Midbrain (tissue), 1 donor: ENCODE data around the gene ZBTB40.

Experiments used
- DNase-seq: peaks from one replicate; lab custom pipeline; 2025; lab: John Stamatoyannopoulos, UW

Gene ZBTB40

GRCh38 chr1:22451702-22452480 is at the start of gene ZBTB40:
TSS of gene ZBTB40 (plus strand) at chr1:22451851. CDS start at chr1:22489949, 38,098 bp downstream.
- DNase-seq = peak; percentile 98

- no peak for DNase-seq
These were observed 49.1 kb upstream of the ZBTB40 start for GRCh38 chr1:22402356-22403053.

GRCh38 chr1:22404486-22404885 is 47.2 kb upstream of the ZBTB40 start:
- DNase-seq = no peak

- no peak for DNase-seq
These were observed 44.7 kb upstream of the ZBTB40 start for GRCh38 chr1:22406722-22407495.

- DNase-seq = no peak
These were observed 43.4 kb upstream of the ZBTB40 start for GRCh38 chr1:22408230-22408629.

GRCh38 chr1:22410401-22410800 is 41.2 kb upstream of the ZBTB40 start:
- no peak for DNase-seq

GRCh38 chr1:22410928-22411495 is 40.6 kb upstream of the ZBTB40 start:
- DNase-seq = no peak

GRCh38 chr1:22411589-22411988 is 40.1 kb upstream of the ZBTB40 start:
- no peak for DNase-seq

- DNase-seq = no peak
These were observed 38.5 kb upstream of the ZBTB40 start for GRCh38 chr1:22412932-22413727.

- DNase-seq = no peak
These were observed 37.9 kb upstream of the ZBTB40 start for GRCh38 chr1:22413799-22414198.

GRCh38 chr1:22414244-22414751 is 37.4 kb upstream of the ZBTB40 start:
- no peak for DNase-seq

GRCh38 chr1:22415489-22415888 is 36.2 kb upstream of the ZBTB40 start:
- no peak for DNase-seq

GRCh38 chr1:22416555-22417454 is 34.8 kb upstream of the ZBTB40 start:
- peak; percentile 77 for DNase-seq

- no peak for DNase-seq
These were observed 34.2 kb upstream of the ZBTB40 start for GRCh38 chr1:22417466-22417865.

GRCh38 chr1:22418312-22418711 is 33.3 kb upstream of the ZBTB40 start:
- no peak for DNase-seq

GRCh38 chr1:22418933-22419382 is 32.7 kb upstream of the ZBTB40 start:
- DNase-seq = no peak

GRCh38 chr1:22420455-22421053 is 31.1 kb upstream of the ZBTB40 start:
- peak; percentile 81 for DNase-seq

- DNase-seq = no peak
These were observed 24.9 kb upstream of the ZBTB40 start for GRCh38 chr1:22426781-22427180.

GRCh38 chr1:22428672-22429071 is 23.0 kb upstream of the ZBTB40 start:
- peak; percentile 1 for DNase-seq

- DNase-seq = no peak
These were observed 19.7 kb upstream of the ZBTB40 start for GRCh38 chr1:22431965-22432364.
